ENCODE results near the gene ABL1.

GRCh38 chr9:130824079-130824478, 11.0 kb upstream of the ABL1 start:
- TF ChIP-seq, protein P1, sequence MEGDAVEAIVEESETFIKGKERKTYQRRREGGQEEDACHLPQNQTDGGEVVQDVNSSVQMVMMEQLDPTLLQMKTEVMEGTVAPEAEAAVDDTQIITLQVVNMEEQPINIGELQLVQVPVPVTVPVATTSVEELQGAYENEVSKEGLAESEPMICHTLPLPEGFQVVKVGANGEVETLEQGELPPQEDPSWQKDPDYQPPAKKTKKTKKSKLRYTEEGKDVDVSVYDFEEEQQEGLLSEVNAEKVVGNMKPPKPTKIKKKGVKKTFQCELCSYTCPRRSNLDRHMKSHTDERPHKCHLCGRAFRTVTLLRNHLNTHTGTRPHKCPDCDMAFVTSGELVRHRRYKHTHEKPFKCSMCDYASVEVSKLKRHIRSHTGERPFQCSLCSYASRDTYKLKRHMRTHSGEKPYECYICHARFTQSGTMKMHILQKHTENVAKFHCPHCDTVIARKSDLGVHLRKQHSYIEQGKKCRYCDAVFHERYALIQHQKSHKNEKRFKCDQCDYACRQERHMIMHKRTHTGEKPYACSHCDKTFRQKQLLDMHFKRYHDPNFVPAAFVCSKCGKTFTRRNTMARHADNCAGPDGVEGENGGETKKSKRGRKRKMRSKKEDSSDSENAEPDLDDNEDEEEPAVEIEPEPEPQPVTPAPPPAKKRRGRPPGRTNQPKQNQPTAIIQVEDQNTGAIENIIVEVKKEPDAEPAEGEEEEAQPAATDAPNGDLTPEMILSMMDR (IDR thresholded peaks at IDR 0.05), result no peak
- no peak for TF ChIP-seq EP300 (IDR thresholded peaks at IDR 0.05)
- TF ChIP-seq POLR2A (IDR thresholded peaks at IDR 0.05), result no peak
- TF ChIP-seq POLR2AphosphoS5 (IDR thresholded peaks at IDR 0.05), result no peak

Measured in sigmoid colon (tissue), 4 donors.